ENCODE measurements around the gene HDAC4.

HDAC4 gene

GRCh38 chr2:239164335-239164871 lies 236.4 kb downstream of the HDAC4 start:
- Mint-ChIP-seq H3K36me3 (ENCODE audit: low read depth) (peaks cover 61% of the 10 kb centered on the region), H3K9me3 (no peaks in the 10 kb centered on the region), H3K27ac (peak overlapping the region; percentile 36), H3K4me3 (peak overlapping the region; percentile 12), H3K27me3 (ENCODE audit: low read depth) (no peaks in the 10 kb centered on the region), H3K4me1 (ENCODE audit: low read depth) (peaks cover 13% of the 10 kb centered on the region)
- peak; percentile 15 for DNase-seq (ENCODE audit: low spot score)

GRCh38 chr2:239163688-239164334 lies 237.0 kb downstream of the HDAC4 start:
- no peaks in the 10 kb centered on the region for H3K9me3 Mint-ChIP-seq
- peaks cover 65% of the 10 kb centered on the region for H3K36me3 Mint-ChIP-seq (ENCODE audit: low read depth)
- no peaks in the 10 kb centered on the region for H3K27me3 Mint-ChIP-seq (ENCODE audit: low read depth)
- peaks cover 13% of the 10 kb centered on the region for H3K4me1 Mint-ChIP-seq (ENCODE audit: low read depth)
- no peak for DNase-seq (ENCODE audit: low spot score)
- H3K27ac Mint-ChIP-seq: no peak overlapping the region
- no peak overlapping the region for H3K4me3 Mint-ChIP-seq

DNA sequence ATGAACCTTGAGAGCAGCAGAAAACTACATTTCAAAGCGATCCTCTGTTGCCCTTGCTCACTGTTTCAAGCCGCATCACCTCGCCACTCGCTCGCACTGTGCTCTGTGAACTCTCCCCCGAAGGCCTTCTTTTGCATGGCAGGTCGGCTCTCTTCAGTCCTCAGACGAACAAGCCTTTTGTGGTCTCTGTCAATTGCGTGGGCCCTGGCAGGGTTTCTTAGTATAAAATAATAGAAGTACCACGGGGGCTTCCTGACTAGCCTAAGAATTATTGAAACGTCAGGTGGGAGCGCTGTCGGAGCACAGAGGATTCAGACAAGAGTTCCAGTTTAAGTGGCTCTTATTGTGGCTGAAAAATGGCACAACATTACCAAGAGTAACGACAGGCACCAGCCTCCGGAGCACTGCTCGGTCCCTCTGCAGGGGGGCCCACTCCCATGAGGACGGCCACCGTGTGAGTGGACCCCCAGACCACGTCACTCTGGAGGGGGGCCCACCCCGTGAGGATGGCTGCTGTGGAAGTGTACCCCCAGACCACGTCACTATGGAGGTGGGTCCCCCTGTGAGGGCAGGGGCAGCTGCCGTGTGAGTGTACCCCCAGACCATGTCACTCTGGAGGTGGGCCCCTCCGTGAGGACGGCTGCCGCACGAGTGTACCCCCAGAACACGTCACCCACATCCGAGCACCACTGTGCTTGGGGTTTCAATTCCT lies 237.7 kb downstream of the HDAC4 start:
- H3K27me3 Mint-ChIP-seq (ENCODE audit: low read depth): no peaks in the 10 kb centered on the region
- no peak overlapping the region for H3K27ac Mint-ChIP-seq
- H3K9me3 Mint-ChIP-seq: no peaks in the 10 kb centered on the region
- H3K4me3 Mint-ChIP-seq: no peak overlapping the region
- no peak for DNase-seq (ENCODE audit: low spot score)
- peaks cover 68% of the 10 kb centered on the region for H3K36me3 Mint-ChIP-seq (ENCODE audit: low read depth)
- H3K4me1 Mint-ChIP-seq (ENCODE audit: low read depth): peaks cover 13% of the 10 kb centered on the region

DNA sequence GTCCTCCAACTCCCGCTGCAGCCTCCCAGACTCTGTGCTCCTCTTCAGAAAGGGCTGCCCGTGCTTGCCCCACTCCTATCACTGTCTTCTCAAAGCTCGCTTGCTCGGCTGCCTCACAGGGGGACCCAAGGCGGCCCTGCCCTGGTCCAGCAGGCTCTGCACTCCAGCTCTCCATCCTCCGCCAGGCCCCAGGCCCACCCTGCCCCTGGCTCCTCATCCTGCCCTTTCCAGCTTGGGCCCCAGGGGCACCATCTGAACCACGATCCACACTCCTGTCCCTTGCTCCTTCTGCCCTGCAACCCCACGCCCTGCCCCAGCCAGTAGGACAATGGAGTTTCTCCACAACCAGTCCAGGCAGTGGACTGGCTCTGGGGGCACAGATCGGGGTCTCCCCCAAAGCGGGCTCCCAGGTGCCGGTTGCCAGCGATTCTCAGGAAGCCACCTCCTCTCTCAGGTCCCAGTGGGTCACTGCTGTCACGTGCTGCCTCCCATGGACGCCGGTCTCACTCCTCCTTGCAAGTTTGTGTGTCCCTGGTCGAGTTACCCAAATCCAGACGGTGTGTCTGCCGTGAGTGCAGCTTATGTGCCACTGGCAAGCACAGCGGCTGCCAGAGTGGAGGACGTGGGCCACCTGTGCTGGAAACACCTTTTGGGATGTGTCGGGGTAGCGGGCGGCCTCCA lies 238.5 kb downstream of the HDAC4 start:
- no peak overlapping the region for H3K27ac Mint-ChIP-seq
- H3K27me3 Mint-ChIP-seq (ENCODE audit: low read depth): no peaks in the 10 kb centered on the region
- no peak overlapping the region for H3K4me3 Mint-ChIP-seq
- DNase-seq (ENCODE audit: low spot score): no peak
- H3K9me3 Mint-ChIP-seq: no peaks in the 10 kb centered on the region
- peaks cover 13% of the 10 kb centered on the region for H3K4me1 Mint-ChIP-seq (ENCODE audit: low read depth)
- peaks cover 65% of the 10 kb centered on the region for H3K36me3 Mint-ChIP-seq (ENCODE audit: low read depth)

DNA sequence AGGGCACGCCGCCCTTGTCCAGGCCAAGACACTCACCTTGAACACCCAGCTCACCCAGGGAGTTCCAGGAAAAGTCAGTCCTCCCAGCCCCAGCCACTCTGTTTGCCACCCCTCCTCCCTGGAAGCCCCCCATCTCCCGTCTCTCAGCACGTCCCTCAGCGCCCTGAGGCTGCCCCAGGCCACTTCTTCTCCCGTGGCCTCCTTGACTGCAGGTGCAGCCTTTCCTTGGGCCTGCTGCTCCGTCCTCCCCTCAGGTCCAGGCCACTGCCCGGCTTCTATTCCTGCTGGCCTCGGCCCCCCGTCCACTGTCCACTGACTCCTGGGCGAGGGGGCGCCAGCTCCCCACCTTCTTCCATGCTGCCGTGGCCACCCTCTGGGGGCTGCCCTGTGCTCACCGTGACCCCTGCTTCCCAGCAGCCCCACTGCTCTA lies 239.1 kb downstream of the HDAC4 start:
- H3K27ac Mint-ChIP-seq: no peak overlapping the region
- peaks cover 13% of the 10 kb centered on the region for H3K4me1 Mint-ChIP-seq (ENCODE audit: low read depth)

DNA sequence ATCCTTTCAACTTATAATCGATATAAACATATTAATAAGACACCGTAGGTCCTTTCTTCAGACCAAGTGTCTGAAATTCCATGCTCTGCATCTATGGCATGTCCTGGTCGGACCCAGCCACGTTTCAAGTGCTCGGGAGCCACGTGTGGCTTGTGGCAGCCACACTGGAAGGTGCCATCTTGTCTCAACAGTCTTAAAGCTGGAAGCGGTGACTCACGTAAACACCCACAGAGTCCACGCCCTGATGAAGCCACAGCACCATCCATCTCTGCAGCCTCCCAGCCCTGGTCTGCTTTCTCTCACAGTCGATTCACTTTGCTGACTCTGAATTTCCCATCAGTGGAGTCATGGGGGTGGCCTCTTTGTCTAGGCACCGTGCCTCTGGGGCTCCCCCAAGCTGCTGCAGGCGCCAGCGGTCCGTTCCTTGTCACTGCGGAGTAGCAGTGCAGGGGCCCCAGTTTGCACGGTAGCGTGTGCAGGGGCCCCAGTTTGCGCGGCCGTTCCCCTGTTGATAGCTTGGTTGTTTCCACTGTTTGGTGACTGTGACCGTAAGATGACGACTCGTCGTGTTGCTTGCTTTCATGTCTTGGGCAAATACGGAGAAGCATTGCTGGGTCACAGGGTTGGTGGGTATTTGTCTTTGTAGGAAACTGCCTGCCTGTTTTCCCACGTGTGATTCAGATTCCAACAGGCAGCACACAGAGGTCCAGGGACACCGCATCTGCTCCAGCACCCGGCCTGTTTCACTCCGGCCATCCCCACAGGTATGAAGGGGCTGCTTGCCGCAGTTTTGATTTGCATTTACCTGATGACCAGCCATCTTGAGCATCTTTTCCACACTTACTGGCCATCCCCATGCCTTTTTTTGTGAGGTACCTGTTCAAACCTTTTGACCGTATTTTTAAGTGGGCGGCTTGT lies 240.3 kb downstream of the HDAC4 start:
- peaks cover 13% of the 10 kb centered on the region for H3K4me1 Mint-ChIP-seq (ENCODE audit: low read depth)
- no peak for DNase-seq (ENCODE audit: low spot score)
- H3K9me3 Mint-ChIP-seq: no peaks in the 10 kb centered on the region
- no peak overlapping the region for H3K4me3 Mint-ChIP-seq
- H3K27me3 Mint-ChIP-seq (ENCODE audit: low read depth): no peaks in the 10 kb centered on the region
- no peak overlapping the region for H3K27ac Mint-ChIP-seq
- peaks cover 63% of the 10 kb centered on the region for H3K36me3 Mint-ChIP-seq (ENCODE audit: low read depth)

More for the DNA sequence above, 239.1 kb downstream of the HDAC4 start:
- no peak for DNase-seq (ENCODE audit: low spot score)
- peaks cover 64% of the 10 kb centered on the region for H3K36me3 Mint-ChIP-seq (ENCODE audit: low read depth)
- H3K27me3 Mint-ChIP-seq (ENCODE audit: low read depth): no peaks in the 10 kb centered on the region
- no peaks in the 10 kb centered on the region for H3K9me3 Mint-ChIP-seq
- no peak overlapping the region for H3K4me3 Mint-ChIP-seq

DNA sequence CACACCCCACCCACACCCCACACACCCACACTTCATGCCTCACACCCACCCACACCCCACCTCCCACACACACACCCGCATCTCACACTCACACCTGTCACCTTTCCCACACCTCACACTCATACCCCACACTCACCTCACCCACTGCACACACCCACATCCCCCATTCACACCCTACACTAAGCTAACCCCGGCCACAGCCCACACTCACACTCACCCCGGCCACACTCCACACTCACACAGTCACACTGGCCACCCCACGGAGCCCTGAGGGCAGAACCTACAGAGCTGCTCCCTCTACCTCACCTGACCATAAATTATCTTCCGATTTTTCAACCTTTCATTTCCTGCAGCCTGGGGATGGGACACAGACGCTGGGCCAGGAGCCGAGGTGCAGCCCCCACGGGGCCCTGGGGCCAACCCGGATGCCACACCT lies 241.3 kb downstream of the HDAC4 start:
- H3K4me3 Mint-ChIP-seq: no peak overlapping the region
- H3K27me3 Mint-ChIP-seq (ENCODE audit: low read depth): no peaks in the 10 kb centered on the region
- peaks cover 4% of the 10 kb centered on the region for H3K4me1 Mint-ChIP-seq (ENCODE audit: low read depth)
- no peak overlapping the region for H3K27ac Mint-ChIP-seq
- DNase-seq (ENCODE audit: low spot score): no peak
- H3K9me3 Mint-ChIP-seq: no peaks in the 10 kb centered on the region
- peaks cover 62% of the 10 kb centered on the region for H3K36me3 Mint-ChIP-seq (ENCODE audit: low read depth)

DNA sequence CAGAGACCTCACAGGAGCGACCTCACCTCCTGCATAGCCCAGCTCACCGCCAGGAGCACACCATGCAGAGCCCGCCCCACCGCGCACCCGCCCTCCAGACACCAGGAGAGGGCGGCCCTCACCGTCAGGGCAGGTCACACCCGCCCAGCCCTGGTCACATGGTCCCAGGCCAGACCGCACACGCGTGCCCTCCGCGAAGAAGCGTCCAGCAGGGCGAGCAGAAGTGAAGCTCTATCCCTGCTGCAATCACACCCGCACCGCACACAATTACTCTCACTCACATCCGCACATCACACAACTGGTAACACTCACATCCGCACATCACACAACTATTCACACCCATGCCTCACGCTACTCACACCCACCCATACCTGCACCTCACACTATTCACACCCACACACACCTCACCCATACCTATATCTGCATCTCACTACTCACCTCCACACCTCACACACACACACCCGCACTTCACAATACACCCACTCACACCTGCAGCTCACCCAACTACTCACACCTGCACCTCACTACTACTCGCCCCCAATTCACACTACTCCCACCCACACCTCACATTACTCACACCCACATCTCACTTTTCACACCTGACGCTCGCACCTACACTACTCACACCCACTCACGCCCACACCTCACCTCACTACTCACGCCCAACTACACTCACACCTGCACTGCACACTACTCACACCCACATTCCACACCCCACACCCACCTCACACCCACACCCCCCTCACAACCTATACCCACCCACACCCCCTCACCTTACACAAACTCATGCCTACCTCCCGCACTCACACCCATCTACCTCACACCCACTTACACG lies 242.0 kb downstream of the HDAC4 start:
- H3K9me3 Mint-ChIP-seq: no peaks in the 10 kb centered on the region
- no peak overlapping the region for H3K4me3 Mint-ChIP-seq
- no peaks in the 10 kb centered on the region for H3K27me3 Mint-ChIP-seq (ENCODE audit: low read depth)
- peak overlapping the region; percentile 2 for H3K27ac Mint-ChIP-seq
- no peaks in the 10 kb centered on the region for H3K4me1 Mint-ChIP-seq (ENCODE audit: low read depth)
- DNase-seq (ENCODE audit: low spot score): no peak
- peaks cover 62% of the 10 kb centered on the region for H3K36me3 Mint-ChIP-seq (ENCODE audit: low read depth)

- DNase-seq (ENCODE audit: low spot score): no peak
- Mint-ChIP-seq H3K4me3 (no peak overlapping the region), H3K4me1 (ENCODE audit: low read depth) (peaks cover 1% of the 10 kb centered on the region), H3K36me3 (ENCODE audit: low read depth) (peaks cover 65% of the 10 kb centered on the region), H3K27me3 (ENCODE audit: low read depth) (no peaks in the 10 kb centered on the region), H3K27ac (no peak overlapping the region), H3K9me3 (no peaks in the 10 kb centered on the region)
Observed at GRCh38 chr2:239157771-239158170, 243.0 kb downstream of the HDAC4 start.

DNA sequence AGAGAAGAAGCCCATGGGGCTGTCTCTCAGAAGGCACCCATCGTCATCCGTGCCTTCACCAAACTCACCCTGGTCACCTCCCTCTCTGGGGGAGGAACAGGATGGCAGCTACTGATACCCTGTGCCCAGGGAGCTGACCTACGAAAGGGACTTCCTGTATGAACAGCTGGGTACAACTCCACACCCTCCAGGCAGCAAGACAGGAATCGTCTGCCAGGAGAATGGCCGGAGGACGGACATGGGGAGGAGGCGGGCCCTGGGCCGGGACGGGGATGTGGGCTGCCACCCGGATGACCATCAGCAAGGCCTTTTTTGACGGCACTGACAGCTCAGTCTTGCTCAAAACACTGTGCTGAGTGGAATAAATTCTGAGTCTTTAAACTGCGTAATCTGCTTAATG lies 243.6 kb downstream of the HDAC4 start:
- Mint-ChIP-seq H3K4me3 (no peak overlapping the region), H3K27me3 (ENCODE audit: low read depth) (no peaks in the 10 kb centered on the region), H3K27ac (no peak overlapping the region), H3K4me1 (ENCODE audit: low read depth) (peaks cover 4% of the 10 kb centered on the region), H3K9me3 (no peaks in the 10 kb centered on the region), H3K36me3 (ENCODE audit: low read depth) (peaks cover 66% of the 10 kb centered on the region)
- no peak for DNase-seq (ENCODE audit: low spot score)

DNA sequence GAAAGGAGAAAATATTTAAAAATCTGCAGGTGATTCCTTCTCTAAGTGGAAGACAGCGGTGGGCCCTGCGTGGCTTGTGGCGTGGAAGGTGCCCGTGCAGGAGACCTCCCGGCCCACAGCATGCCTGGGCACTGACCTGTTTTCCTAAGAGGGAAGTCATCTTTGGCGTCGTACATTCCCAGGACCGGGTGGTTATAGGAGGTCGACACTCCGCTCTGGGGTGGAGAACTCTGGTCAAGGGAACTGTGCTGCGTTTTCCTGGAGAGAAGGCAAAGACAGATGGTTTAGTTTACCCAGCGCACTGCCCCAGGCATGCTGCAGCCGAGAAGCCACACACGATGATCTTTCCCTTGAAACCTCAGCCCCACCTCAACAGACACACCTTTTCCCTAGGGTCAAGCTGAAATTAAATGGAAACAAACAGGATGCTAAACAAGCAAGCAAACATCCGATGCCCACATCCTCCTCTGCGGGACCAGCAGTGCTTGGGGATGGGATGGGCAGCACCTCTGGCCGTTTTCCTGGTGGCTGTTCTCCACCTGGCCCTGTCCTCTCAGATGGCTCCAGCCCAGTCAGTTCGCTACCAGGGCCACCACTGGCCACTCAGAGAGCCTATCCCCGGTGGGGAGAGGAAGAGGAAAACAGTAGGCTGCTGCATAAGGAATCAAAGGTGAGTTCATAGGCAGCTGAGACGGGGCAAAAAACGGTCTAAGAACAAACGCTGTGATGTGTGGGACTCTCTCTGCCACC lies 244.1 kb downstream of the HDAC4 start:
- no peaks in the 10 kb centered on the region for H3K9me3 Mint-ChIP-seq
- H3K4me1 Mint-ChIP-seq (ENCODE audit: low read depth): peaks cover 4% of the 10 kb centered on the region
- no peak overlapping the region for H3K4me3 Mint-ChIP-seq
- DNase-seq (ENCODE audit: low spot score): no peak
- H3K27me3 Mint-ChIP-seq (ENCODE audit: low read depth): no peaks in the 10 kb centered on the region
- no peak overlapping the region for H3K27ac Mint-ChIP-seq
- H3K36me3 Mint-ChIP-seq (ENCODE audit: low read depth): peaks cover 67% of the 10 kb centered on the region

DNA sequence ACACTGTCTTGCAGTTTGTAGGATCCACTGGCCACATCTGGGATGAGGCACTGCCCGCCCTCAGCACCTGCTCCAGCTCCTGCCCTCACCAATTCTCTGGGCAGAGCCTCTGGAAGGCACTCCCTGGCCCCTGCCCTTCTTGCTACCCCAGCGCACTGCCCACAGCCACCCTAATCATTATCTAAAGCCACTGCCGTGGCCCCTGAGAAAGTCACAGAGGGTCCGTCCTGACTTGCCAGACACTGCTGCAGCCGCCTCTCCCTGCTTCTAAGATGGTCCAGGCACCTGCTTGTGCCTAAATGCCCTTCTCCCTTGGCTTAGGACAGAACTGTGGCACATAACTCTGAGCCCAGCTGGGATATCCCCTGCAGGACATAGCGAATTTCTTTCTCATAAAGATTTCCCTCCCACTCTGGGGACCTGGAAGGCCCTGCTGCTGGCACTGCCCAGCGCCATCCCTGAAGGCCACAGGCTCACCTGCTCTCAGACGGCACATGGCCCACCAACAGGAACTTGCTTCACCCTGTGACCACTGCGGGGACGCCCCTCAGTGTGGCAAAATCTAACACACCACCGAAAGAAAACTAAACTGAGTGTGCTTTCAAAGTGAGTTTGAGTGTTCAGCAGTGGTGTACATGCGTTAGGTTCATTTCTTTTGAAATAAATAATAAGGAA lies 244.9 kb downstream of the HDAC4 start:
- Mint-ChIP-seq H3K27ac (no peak overlapping the region), H3K9me3 (peaks cover under 1% of the 10 kb centered on the region), H3K4me3 (no peak overlapping the region), H3K4me1 (ENCODE audit: low read depth) (peaks cover 6% of the 10 kb centered on the region), H3K27me3 (ENCODE audit: low read depth) (no peaks in the 10 kb centered on the region), H3K36me3 (ENCODE audit: low read depth) (peaks cover 64% of the 10 kb centered on the region)
- DNase-seq (ENCODE audit: low spot score): no peak
